Dermis blood vessel endothelial cell (primary cell): ENCODE results near the gene SLC39A9. TPM values are rescaled to one million over a fixed set of nuclear protein-coding genes. Genes with fewer than 3 reads are reported as not detected.

Experiments used
- DNase-seq: peaks from one replicate; pipeline ENCODE4 v3.0.0; 2010
- total RNA-seq: library from RNA; depleted of rRNA; stranded (reverse); fragments of >200 nt; gene quantifications from 2 replicates; pipeline ENCODE4 v1.2.3, GENCODE V29; 2014

Gene SLC39A9
- total RNA-seq, 1 donor from 2014 or later: 156 TPM

DNA sequence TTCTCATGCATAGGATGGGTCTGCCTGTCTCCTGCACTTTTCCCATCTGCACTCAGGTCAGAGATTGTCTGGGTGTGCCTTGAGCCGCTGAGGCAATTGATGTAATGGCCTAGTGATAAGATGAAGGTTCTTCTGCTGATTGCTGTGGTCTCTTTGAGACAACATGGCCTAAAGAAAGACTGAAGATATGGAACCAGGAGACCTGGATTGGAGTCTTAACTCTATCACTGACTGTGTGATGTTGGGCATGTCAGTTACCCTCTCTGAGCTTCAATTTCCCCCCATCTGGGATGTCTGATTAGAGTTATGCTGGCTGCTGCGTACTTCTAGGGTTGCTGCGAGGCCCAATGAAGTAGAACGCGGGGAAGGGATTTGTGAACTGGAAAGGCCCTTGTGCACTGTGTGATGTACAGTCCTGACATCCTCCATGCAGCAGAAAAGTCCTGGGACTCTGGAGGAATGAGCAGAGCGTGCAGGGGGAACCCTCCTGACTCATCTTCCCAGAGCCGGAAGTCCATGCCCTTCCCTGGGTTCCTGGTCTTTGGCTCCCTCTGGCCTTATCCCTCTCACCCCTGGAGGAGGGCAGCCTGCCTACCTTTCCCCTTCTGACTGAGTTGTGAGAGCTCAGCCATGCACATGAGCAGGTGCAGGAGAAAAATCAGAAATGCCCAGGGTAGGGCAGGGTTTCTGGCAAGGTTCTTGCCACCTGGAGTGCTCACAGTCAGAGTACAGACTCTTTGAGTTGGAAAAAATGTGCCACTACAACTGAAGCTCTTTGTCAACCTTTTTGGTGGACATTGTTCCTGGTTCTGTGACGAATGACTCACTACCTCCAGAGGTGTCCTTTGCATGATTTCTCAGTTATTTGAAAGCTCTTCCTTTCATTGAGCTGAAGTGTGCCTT is 107.1 kb downstream of the SLC39A9 start:
- DNase-seq: no peak

DNA sequence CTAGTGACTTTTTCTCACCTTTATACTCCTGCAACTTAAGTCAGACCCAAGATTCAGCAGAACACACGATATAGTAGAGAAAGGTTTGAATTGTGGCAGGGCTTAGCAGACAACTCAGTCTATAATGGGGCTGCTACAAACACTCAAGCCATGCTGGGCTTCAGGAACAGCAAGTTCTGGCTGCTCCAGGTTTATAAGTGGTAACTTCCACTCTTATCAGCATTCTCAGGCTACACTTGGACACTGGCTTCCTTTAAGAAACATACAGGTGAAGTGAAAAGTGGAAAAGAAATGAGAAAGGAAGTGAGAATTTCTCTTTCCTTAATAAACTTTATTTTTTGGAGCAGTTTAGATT is 107.7 kb downstream of the SLC39A9 start:
- DNase-seq: no peak

Other genes starting within 250 kb of the SLC39A9 start
- gene DCAF5, start 245.6 kb upstream of the SLC39A9 start, total RNA-seq: 13.6 and 17.4 TPM in 2 replicates
- gene EXD2, start 207.2 kb upstream of the SLC39A9 start, total RNA-seq: 32.0 and 33.3 TPM in 2 replicates
- 0.17 and 0.19 TPM in 2 replicates for gene GALNT16, start 138.5 kb upstream of the SLC39A9 start, total RNA-seq
- gene ERH, start 393 bp upstream of the SLC39A9 start, total RNA-seq: 113 and 124 TPM in 2 replicates
- gene PLEKHD1, start 86.0 kb downstream of the SLC39A9 start, total RNA-seq: under 0.01 TPM in 1 of 2 replicates, not detected in the other
- gene CCDC177, start 176.2 kb downstream of the SLC39A9 start, total RNA-seq: not detected in 2 replicates
- 15.5 and 19.6 TPM in 2 replicates for gene SUSD6, start 212.9 kb downstream of the SLC39A9 start, total RNA-seq